T1000 (cell line): ENCODE data around the gene CHTOP.
"Not testable (repeated sequence)": the region's sequence is repeated elsewhere in the genome, so short reads cannot be mapped to it uniquely, and the experiment has no call there.

Experiments
- DNase-seq: peaks from one replicate; lab custom pipeline; 2025; ENCODE audit warnings: mixed read lengths; lab: John Stamatoyannopoulos, UW

The CHTOP gene, protein sequence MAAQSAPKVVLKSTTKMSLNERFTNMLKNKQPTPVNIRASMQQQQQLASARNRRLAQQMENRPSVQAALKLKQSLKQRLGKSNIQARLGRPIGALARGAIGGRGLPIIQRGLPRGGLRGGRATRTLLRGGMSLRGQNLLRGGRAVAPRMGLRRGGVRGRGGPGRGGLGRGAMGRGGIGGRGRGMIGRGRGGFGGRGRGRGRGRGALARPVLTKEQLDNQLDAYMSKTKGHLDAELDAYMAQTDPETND

DNA sequence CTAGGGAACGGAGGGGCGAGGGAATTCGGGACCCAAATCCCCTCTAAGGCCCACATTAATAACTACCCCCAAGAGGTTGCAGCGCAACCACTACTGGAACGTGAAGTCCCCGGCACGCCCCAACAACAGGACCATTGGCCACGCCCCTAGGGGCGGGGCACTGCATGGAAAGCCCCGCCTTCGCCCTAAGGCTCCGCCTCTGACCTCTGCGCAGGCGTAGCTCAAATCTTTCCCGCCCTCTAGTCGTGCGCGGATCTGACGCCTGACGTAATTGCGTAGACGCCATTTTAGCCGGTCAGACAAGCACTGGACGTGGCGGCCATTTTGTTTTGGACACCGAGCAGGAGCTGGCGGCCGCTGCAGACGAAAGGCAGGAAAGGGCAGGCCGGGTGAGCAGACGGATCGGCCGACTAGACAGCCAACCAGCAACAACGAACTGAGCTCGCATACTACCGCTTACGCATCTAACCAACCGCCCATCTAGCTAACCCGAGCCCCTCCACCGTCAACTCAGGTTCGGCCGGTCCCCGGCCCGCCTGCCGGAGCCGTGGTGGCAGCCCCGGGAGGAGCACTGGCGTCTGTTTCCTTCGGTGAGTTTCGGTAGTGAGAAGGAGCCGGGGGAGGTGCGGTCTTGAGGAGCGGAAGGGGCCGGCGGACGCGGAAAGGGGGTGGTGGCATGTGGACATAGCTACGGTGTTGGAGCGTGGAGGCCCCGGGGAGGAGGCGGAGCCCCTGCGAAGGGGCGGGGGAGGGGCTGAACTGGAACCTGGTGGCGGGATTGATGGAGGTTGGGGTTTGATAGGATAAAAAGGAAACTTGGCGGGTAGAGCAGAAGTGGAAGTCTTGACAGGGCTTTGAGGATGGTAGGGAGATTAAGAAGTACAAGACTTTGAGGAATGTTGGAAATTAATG is at the start of gene CHTOP:
TSS of gene CHTOP (plus strand) at position 313 of the 912 bp plus-strand sequence. CDS start 2,523 bp downstream, outside the sequence.
- DNase-seq, result peak; percentile 95

DNA sequence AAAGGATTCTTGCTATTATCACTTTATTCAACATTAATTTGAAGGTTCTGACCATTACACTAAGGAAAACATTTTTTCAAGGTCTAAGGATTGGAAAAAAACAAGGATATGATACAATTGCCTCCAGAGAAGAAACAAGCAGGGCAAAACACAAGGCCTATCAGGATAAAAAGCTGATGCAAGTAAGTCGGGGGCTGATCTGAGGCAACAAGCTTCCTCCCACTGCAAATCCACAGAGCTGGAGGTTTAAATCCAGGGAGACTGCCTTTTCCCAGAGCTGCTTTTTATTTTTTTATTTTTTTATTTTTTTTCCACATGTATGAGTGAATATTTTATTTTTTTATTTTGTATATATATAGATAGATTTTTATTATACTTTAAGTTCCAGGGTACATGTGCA is 48.9 kb upstream of the CHTOP start:
- no peak for DNase-seq

GRCh38 chr1:153586347-153586746 is 47.5 kb upstream of the CHTOP start:
- DNase-seq, result no peak

DNA sequence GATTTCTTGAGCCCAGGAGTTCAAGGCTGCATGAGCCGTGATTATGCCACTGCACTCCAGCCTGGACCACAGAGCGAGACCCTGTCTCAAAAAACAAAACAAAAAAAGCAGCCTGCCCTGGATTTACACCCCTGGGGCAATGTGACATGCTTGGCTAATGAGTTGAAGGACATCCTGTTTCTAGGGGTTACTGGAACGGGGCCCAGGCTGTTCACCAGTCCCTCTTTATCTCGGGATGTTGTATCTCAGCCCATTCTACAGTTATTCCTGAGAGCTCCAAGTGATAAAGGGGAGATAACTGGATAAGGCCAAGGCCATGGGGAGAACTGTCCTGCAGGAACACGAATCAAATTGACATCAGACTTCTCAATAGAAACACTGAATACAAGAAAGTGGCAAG is 46.6 kb upstream of the CHTOP start:
- DNase-seq, result no peak

DNA sequence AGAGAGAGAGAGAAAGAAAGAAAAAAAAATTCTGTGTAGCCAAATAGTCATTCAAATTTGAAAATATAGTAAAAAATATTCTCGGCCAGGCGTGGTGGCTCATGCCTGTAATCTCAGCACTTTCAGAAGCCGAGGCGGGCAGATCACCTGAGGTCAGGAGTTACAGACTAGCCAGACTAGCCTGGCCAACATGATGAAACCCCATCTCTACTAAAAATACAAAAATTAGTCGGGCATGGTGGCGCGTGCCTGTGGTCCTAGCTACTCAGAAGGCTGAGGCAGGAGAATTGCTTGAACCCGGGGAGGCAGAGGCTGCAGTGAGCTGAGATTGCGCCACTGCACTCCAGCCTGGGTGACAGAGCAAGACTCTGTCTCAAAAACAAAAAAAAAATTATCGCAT is 45.8 kb upstream of the CHTOP start:
- not testable (repeated sequence) for DNase-seq

GRCh38 chr1:153588482-153588881 is 45.4 kb upstream of the CHTOP start:
- no peak for DNase-seq

GRCh38 chr1:153592748-153593147 is 41.1 kb upstream of the CHTOP start:
- no peak for DNase-seq

- DNase-seq, result no peak
These were observed 36.7 kb upstream of the CHTOP start for GRCh38 chr1:153597206-153597605.

GRCh38 chr1:153598309-153599172 is 35.3 kb upstream of the CHTOP start:
- no peak for DNase-seq

DNA sequence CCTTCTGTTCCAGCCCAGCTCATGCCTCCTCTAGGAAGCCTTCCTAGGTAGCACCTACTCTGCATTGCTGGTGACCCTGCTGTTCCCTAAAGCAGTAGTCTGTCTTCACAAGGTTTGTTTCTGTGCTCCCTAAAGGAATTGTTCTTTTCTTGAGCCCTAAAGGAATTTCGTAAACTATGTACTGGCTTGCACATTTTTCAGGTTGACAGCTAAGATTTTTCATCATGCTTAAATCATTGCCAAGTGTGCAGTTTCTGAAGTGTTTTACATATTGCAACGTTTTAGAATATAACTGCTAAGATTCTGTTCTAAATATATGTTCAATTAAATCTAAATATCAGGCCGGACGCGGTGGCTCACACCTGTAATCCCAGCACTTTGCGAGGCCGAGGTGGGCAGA is 34.0 kb upstream of the CHTOP start:
- DNase-seq, result no peak

GRCh38 chr1:153602749-153603148 is 31.1 kb upstream of the CHTOP start:
- DNase-seq, result no peak

- DNase-seq, result no peak
These were observed 27.7 kb upstream of the CHTOP start for GRCh38 chr1:153606194-153606593.

DNA sequence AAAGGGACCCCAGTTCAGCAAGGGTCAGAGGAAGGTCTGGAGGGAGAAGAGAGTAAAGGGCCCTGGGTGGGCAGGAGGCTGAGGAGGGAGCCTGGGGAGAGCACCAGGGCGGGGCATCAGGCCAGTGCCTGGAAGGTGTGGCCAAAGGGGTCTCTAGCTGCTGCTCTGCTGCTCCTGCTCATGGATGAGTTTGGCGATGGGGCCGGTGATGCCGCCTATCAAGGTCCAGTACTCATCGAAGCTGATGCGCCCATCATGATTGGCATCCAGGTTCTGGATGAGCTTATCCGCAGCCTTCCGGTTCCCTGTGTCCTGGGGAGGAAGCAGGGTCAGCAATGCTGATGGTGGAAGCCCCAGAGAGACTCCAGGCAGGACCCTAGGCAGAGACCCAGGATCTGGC is 26.5 kb upstream of the CHTOP start:
- DNase-seq, result no peak

- no peak for DNase-seq
These were observed 25.7 kb upstream of the CHTOP start for GRCh38 chr1:153608089-153608682.

DNA sequence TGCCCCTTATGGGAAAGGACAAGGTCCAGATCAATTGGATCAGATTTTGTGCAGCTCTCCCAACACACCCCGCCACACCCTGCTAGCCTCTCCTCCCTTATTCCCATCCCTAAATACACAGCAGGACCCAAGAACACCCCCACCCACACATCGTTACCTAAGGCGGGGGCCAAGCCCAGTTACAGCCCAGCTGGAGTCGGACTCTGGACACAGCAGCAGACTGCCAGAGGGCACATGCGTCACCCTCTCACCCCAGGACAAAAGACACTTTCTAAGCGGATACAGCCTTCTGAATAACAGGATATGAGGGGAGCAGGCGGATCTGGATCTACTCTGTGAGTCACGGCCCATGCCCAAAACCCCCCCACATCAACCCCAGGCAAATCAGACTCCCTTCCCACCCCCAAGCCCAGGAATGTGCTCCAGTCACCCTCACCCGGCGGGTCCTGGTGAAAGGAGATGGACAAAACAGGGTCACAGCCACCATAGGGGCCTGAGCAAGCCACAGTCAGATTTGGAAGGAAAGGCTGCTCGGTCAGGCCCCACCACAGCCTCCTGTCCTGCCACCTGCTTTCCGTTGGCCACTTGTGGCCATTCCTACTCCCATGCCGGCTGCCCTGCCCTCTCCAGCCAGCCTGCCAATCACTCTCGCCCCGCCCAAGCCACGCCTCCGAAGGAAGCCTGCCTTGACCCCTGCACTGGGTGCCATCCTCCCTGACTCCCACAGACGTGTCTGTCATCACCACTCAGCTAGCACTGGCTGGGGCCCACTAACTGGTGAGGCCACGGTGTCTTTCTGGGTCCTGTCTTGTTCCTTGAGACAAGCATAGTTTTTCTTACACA is 24.9 kb upstream of the CHTOP start:
- peak; percentile 87 for DNase-seq

DNA sequence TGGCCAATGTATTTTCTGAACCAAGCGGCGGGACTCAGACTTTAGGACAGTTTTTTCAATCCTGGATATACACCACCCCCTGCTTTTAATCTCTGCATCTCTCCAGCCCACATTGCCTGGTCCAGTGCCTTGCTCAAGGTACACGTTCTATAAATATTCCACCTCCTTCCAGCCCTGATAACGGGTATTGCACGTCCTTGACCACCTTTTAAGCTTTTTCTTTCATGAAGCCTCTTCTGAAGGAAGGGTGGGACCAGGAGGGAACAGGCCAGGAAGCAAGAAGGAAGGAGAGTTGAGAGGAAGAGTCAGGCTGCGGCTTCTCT is 24.3 kb upstream of the CHTOP start:
- no peak for DNase-seq

DNA sequence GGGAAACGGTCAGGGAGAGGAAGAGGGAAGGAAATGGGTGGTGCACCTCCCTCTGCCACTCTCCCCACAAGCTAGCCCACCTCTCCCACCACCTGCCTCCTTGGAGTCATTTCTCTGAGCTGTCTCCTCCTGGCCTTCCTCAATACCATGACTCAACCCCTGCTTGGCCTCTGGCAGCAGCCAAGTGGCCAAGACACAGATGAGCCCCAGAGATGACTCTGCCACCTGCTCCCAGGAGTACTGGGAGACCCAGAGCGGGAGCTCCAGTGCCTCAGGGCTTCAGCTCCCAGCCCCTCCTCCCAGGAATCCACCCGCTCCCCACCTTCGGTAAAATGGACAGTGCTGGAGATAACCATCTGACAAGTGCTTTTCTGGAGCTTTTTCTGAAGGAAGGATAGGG is 23.5 kb upstream of the CHTOP start:
- DNase-seq, result no peak

DNA sequence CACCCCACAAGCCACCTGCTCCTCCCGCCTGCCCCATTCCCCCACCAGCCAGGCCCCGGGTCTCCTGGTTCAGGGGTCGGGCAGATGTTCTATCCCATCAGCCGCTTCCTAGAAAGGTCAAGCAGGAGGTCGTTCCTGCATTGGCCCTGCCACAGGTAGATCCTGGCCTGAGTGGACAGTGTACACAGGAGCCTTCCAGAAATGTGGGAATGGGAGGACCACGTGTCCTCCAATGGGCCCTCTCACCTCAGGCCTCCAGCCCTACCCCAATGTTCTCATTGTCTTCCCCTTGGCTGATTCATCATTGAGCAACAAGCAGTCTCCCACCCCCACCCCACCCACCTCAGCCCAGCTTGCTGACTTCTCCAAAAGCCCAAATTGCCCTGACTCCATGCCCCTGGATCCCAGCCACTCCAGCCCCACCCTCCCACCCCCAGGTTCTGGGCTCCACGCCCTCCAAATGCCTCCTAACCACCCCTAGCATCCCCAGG is 23.0 kb upstream of the CHTOP start:
- DNase-seq, result no peak

- DNase-seq, result no peak
These were observed 22.5 kb upstream of the CHTOP start for GRCh38 chr1:153611356-153611755.

DNA sequence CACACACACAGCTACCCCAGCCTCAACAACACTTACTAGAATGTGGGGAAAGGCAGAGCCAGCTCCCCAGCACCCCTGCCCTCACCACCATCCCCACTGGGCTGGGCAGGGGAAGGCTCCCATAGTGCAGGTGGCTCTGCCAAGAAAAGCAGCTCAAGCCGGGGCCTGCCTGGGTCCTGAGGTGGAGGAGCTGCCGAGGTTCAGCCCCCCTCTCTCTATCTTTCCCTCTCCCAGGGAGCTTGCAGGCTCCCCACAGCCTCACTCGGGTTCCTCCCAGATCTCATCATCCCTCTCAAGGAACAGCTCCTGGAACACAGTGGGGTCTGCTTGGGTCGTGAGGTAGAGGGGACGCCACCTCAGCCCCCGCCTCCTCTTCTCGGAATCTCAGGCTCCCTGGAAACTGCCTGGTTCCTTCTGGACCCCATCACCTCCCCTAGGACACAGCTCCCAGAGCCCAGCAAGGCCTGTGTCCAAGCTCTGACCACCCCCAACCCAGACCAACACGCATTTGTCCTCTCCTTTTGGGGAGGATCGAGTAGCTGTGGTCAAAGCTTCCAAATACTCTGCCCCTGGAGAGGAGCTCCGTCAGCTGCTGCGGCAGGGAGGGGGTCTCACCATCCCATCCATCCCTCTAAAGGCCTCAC is 21.6 kb upstream of the CHTOP start:
- DNase-seq, result no peak
